Measurements from ENCODE around the gene KLK1.

The KLK1 gene

GRCh38 chr19:50793558-50794065 is 30.0 kb downstream of the KLK1 start:
- TF ChIP-seq, protein P1, sequence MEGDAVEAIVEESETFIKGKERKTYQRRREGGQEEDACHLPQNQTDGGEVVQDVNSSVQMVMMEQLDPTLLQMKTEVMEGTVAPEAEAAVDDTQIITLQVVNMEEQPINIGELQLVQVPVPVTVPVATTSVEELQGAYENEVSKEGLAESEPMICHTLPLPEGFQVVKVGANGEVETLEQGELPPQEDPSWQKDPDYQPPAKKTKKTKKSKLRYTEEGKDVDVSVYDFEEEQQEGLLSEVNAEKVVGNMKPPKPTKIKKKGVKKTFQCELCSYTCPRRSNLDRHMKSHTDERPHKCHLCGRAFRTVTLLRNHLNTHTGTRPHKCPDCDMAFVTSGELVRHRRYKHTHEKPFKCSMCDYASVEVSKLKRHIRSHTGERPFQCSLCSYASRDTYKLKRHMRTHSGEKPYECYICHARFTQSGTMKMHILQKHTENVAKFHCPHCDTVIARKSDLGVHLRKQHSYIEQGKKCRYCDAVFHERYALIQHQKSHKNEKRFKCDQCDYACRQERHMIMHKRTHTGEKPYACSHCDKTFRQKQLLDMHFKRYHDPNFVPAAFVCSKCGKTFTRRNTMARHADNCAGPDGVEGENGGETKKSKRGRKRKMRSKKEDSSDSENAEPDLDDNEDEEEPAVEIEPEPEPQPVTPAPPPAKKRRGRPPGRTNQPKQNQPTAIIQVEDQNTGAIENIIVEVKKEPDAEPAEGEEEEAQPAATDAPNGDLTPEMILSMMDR (IDR thresholded peaks at IDR 0.05; ENCODE audit: control insufficient read depth, extremely low read depth, insufficient read depth): no peak
- DNase-seq (ENCODE audit: low read depth): no peak

DNA sequence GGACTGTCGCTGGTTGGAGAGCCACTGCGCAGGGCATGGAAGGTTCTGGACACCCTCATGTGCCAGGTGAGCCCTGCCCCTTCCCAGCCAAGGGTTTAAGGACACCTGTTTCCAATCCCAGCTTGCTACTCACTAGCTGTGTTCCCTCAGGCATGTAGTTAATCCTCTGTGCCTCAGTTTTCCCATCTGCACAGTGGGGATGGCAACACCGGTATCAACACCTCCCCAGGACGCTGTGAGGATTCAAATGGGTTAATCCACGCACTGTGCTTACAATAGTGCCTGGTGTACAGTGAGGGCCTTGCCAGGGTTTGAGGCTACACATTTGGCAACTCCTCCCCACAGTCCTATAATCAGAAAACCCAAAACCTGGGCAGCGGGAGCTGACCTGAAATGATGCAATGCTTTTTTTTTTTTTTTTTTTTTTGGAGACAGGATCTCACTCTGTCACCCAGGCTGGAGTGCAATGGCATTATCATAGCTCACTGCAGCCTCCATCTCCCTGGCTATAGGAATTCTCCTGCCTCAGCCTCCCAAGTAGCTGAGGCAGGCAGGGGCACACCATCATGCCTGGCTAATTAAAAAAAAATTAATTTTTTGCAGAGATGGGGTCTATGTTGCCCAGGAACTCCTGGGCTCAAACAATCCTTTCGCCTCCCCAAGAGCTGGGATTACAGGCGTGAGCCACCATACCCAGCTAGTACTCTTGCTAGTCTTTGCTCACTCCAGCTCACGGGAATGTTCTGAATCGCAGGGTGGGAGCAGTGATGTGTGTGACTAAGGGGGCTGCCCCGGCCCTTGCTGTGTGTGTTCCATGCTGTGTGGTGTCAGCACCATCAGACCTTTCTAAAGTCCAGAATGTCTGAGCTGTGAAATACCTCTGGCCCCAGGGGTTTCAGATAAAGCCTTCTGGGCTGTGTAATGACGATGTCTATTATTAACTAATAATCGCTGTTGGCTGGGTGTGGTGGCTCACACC is 31.0 kb downstream of the KLK1 start:
- TF ChIP-seq, protein P1 (IDR thresholded peaks at IDR 0.05; ENCODE audit: control insufficient read depth, extremely low read depth, insufficient read depth): no peak
- DNase-seq (ENCODE audit: low read depth): no peak
- no peak overlapping the region for H3K4me3 ChIP-seq (ENCODE audit: low read depth, low read length)

More at GRCh38 chr19:50793558-50794065, 30.0 kb downstream of the KLK1 start:
- no peak overlapping the region for H3K4me3 ChIP-seq (ENCODE audit: low read depth, low read length)

GRCh38 chr19:50791594-50792271 is 31.9 kb downstream of the KLK1 start:
- no peak overlapping the region for H3K4me3 ChIP-seq (ENCODE audit: low read depth, low read length)
- TF ChIP-seq, protein P1 (IDR thresholded peaks at IDR 0.05; ENCODE audit: control insufficient read depth, extremely low read depth, insufficient read depth): no peak
- DNase-seq (ENCODE audit: low read depth): no peak

DNA sequence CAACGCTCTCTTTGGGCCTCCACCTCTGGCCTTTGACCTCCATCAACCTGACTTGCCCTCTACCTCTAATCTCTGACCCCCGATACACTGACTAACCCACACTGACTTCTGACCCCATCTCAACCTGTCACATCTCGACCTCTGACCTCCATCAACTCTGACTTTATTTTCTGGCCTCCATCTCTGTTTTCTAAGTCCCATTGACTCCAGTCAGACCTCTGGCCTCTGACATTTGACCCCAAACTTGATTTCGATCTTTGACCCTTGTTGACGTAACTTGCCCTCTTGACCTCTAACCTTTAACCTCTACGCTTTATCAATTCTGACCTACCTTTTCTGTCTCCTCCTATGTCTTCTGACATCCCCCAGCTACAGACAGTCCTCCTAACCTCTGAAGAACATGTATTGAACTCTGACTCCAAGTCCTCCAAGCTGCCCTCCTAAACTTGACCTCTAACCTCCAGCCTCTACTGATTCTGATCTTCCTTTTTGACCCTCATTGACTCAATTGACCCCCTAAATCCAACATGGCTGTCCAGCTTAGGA is 32.6 kb downstream of the KLK1 start:
- DNase-seq (ENCODE audit: low read depth): no peak
- no peak overlapping the region for H3K4me3 ChIP-seq (ENCODE audit: low read depth, low read length)
- TF ChIP-seq, protein P1 (IDR thresholded peaks at IDR 0.05; ENCODE audit: control insufficient read depth, extremely low read depth, insufficient read depth): no peak

DNA sequence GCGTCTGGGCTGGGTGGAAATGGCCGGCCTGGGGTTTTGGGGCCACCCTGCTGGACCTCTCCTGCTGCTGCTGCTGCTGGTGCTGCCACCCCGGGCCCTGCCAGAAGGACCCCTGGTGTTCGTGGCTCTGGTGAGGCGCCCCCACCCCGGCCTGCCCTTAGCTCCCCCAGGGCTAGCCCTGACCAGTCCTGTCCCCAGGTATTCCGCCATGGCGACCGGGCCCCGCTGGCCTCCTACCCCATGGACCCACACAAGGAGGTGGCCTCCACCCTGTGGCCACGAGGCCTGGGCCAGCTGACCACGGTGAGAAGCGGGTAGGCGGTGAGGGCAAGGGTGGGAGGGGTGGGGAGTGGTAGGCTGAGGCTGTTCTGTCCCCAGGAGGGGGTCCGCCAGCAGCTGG is 33.2 kb downstream of the KLK1 start, which contains the start of gene ACP4:
Gene ACP4 (plus strand): TSS at position 20 of the 400 bp plus-strand sequence. CDS start 0 bp downstream, at position 20.
- TF ChIP-seq, protein P1 (IDR thresholded peaks at IDR 0.05; ENCODE audit: control insufficient read depth, extremely low read depth, insufficient read depth): no peak
- no peak within 1 kb of the TSS for H3K4me3 ChIP-seq (ENCODE audit: low read depth, low read length)
- DNase-seq (ENCODE audit: low read depth): no peak

- TF ChIP-seq, protein P1 (IDR thresholded peaks at IDR 0.05; ENCODE audit: control insufficient read depth, extremely low read depth, insufficient read depth): no peak
- H3K4me3 ChIP-seq (ENCODE audit: low read depth, low read length): no peak overlapping the region
- no peak for DNase-seq (ENCODE audit: low read depth)
These were observed 38.3 kb downstream of the KLK1 start for GRCh38 chr19:50785329-50785728.
